GM12872 (cell line): ENCODE data around the gene PIAS3.

Experiments
- TF ChIP-seq, protein P1 (sequence below): IDR thresholded peaks from 3 replicates; pipeline ENCODE4 v1.5.1; 2011; ENCODE audit warnings: low read depth, mild to moderate bottlenecking, low read length, moderate library complexity; ENCODE audit not compliant: insufficient read depth

PIAS3 gene

DNA sequence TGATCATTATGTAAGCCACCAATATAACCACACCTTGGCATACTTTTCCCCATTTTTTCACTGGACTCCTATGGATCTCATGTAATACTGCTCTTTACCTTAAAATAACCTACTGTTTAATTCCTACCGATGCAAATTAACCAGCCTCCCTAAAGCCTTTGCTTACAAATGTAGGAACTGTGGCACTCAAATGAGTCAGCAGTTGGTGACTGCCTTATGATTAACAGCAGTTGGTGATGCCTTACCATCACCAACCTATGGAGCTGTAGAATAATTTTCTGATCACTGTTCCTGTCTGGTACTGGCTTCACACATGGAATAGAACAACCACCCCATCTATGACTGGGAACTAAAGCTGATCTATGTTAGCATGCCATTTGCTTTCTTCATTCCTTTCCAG is 21.2 kb downstream of the PIAS3 start:
- TF ChIP-seq, protein P1, sequence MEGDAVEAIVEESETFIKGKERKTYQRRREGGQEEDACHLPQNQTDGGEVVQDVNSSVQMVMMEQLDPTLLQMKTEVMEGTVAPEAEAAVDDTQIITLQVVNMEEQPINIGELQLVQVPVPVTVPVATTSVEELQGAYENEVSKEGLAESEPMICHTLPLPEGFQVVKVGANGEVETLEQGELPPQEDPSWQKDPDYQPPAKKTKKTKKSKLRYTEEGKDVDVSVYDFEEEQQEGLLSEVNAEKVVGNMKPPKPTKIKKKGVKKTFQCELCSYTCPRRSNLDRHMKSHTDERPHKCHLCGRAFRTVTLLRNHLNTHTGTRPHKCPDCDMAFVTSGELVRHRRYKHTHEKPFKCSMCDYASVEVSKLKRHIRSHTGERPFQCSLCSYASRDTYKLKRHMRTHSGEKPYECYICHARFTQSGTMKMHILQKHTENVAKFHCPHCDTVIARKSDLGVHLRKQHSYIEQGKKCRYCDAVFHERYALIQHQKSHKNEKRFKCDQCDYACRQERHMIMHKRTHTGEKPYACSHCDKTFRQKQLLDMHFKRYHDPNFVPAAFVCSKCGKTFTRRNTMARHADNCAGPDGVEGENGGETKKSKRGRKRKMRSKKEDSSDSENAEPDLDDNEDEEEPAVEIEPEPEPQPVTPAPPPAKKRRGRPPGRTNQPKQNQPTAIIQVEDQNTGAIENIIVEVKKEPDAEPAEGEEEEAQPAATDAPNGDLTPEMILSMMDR = no peak

DNA sequence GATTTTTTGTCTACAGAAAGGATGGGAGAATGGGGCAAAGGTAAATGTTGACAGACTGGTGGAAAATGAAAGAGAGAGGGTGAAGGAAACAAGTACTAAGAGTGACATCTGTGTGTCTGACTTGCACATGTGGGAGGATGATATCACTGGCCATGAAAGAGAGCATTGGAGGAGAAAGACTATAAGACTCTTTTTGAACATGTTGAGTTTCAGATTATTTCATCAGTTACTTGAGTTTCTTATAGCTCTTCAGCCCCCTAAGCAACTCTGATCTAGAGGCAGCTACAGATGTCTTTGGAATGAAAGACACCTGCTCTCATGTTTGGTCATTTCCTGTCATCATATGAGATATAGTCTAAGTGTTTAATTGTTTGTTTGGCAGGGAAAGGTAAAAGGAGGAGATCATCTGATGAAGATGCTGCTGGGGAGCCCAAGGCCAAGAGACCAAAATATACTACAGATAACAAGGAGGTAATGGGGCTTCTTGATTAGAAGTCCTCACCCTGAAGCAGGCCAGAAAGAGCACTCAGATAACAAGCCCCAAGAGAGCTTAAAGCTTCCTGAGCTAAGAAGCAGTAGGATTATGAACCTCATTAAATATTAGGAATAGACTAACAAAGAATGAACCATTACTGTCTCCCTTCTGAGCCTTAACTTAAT is 30.4 kb downstream of the PIAS3 start:
- TF ChIP-seq, protein P1 = no peak

DNA sequence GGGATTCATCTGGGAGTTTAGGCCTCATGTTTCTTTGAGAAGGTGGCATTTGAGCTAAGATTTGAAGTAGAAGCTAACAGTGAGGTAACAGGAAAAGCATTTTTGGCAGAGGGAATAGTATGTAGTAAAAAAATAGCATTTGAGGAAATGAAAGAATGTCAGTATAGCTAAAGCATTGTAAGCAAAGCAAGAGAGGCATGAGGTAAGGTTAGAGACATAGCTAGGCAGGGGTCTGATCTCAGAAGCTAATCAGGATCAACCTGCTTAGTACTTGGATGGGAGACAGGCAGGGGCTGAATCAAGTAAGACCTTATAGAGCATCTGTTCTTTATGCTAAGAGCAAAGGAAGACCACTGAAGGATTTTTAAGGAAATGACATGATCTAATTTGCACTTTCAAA is 30.9 kb downstream of the PIAS3 start:
- TF ChIP-seq, protein P1 = no peak

DNA sequence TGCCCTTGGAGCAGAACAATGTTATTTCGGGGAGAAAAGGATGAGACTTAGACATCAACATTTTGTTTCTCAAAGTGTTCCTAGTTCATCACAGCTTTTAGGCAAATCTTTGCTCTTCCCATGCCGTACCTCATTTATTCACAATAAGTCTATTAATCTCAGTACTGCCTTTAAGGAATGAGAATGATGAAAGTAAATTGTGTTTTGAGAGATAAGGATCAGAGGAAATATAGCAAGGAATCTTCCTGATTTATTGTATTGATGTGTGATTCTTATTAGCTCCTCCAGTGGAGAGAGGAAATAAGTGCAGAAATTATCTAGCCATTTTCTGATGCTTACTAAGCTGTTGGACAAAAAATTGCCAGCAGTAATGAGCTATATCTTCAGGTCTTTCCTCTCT is 32.9 kb downstream of the PIAS3 start:
- TF ChIP-seq, protein P1 = no peak

DNA sequence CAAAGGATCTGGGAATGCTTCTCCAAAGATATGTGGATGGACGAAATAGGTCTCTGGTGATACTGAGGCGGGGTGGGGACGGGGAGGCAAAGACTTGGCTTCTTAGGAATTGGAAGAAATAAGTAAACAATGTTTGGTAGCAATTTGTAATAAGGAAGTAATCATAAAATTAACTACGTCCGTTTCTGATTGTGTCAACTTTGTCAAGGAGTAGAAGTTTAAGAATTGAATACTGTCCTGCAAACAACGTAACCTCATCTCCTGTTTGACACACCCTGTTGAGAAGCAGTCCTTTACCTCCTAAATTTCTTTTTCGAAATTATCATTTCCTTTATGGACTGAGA is 34.4 kb downstream of the PIAS3 start:
- TF ChIP-seq, protein P1 = no peak

DNA sequence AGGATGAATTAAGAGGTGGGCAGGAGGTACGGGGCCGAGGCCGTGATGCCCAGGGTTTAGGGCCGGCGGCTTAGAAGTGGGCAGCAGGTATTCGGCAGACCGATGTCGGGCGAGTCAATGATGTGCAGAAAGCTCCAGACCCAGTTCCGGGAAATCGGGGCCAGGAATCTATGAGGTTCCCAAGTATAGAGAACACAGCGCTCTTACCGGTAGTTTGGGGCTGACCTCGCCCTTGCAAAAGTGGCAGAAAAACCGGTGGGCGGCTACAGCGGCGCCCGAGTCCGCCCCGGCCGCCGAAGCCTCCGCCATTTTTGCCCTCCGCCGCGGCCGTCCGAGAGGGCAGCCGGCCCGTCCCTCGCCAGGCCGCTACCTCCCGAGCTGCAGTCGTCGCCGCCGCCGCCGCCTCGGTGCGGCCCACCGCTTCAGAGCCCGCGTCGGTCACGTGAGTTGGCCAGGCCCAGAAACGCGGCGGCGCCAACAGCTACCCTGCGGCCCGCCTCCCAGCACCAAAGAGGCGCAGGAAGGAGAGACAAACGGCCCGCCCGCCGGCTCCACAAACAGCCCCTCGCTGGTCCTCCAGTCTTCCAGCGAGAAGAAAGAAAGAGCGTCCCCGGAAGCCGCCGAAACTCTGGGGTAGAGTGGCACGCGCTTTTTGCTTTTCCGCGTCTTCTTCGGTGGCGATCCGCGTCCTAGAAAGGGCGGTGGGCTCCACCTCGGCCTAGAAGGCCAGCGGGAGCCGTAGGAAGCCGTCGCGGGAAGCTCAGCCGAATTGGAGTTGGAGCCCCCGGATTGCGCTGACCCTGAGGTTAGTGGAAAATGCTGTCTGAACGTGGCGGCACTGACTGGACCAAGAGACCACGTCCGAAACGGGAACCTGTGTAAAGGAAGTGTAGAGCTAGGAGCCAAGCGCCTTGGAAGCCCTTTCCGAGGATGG is 35.0 kb downstream of the PIAS3 start, which contains the start of the genes POLR3C and RNF115:
Gene POLR3C (plus strand): TSS at position 636 of the 934 bp plus-strand sequence. CDS start 1,577 bp downstream, outside the sequence.
Gene RNF115 (minus strand): TSS at position 531 of the 934 bp plus-strand sequence. CDS start 222 bp downstream, at position 309.
- TF ChIP-seq, protein P1 = no peak

DNA sequence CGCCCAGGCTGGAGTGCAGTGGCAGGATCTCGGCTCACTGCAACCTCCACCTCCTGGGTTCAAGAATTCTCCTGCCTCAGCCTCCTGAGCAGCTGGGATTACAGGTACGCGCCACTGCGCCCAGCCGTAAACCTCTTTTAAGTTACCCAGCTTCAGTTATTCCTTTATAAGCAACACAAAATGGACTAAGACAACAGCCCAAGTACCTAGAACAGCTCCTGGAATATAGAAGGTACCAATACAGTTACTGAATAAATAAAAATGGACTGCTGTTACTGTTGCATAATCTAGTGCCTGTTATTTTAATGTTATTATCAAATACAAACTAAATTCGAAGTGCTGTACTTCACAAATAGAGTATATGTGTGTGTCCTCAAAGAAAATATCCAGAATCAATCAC is 52.0 kb downstream of the PIAS3 start:
- TF ChIP-seq, protein P1 = no peak
